Natural killer cell (primary cell): ENCODE measurements around the gene MYLK4. TPM values are rescaled to one million over a fixed set of nuclear protein-coding genes. Genes with fewer than 3 reads are reported as not detected.

ENCODE experiments used
- ATAC-seq, 3 donors: fragments of 150-1000 bp in 2 of 3; fragments of 200-7000 bp in 1 of 3; cut with Tn5 transposase; 1 replicate in 1 of 3; 2 replicates in 2 of 3; pipeline ENCODE4 v1.10.0; 2021; ENCODE audit warnings: mild to moderate bottlenecking in 2 of 3, moderate library complexity in 2 of 3
- DNase-seq, 2 donors: peaks; one replicate each; pipeline versions ENCODE4 v3.0.0 to v3.0.0-alpha.2; 2013 to 2021; ENCODE audit warnings: mixed read lengths in 1 of 2
- H3K27ac ChIP-seq: one replicate; pipeline ENCODE4 v1.5.1; 2013; ENCODE audit warnings: mild to moderate bottlenecking, low read length
- H3K27me3 ChIP-seq: one replicate; pipeline ENCODE4 v1.6.1; 2013; ENCODE audit warnings: low read length; ENCODE audit not compliant: control insufficient read depth, insufficient read depth
- H3K36me3 ChIP-seq: one replicate; pipeline ENCODE4 v1.6.1; 2013; ENCODE audit warnings: low read length; ENCODE audit not compliant: control insufficient read depth, insufficient read depth
- H3K4me1 ChIP-seq: one replicate; pipeline ENCODE4 v1.6.1; 2013; ENCODE audit warnings: low read length; ENCODE audit not compliant: control insufficient read depth, insufficient read depth
- H3K4me3 ChIP-seq: one replicate; pipeline ENCODE4 v1.5.1; 2013; ENCODE audit warnings: low read length
- H3K9me3 ChIP-seq: one replicate; pipeline ENCODE4 v1.6.1; 2013; ENCODE audit warnings: low read length; ENCODE audit not compliant: control insufficient read depth, insufficient read depth
- H3K27ac Mint-ChIP-seq, 2 donors: one replicate each; pipeline ENCODE4 v1.8.0; 2022; ENCODE audit warnings: mild to moderate bottlenecking in 2 of 2, mixed read lengths in 2 of 2, moderate library complexity in 1 of 2
- H3K27me3 Mint-ChIP-seq, 2 donors: one replicate each; pipeline ENCODE4 v1.8.0; 2022; ENCODE audit warnings: low read depth in 2 of 2, mixed read lengths in 2 of 2
- H3K36me3 Mint-ChIP-seq: one replicate; pipeline ENCODE4 v1.8.0; 2022; ENCODE audit warnings: mixed read lengths
- H3K4me1 Mint-ChIP-seq, 2 donors: one replicate each; pipeline ENCODE4 v1.8.0; 2022; ENCODE audit warnings: mixed read lengths in 2 of 2
- H3K4me3 Mint-ChIP-seq: one replicate; pipeline ENCODE4 v1.8.0; 2022; ENCODE audit warnings: mild to moderate bottlenecking, moderate library complexity, mixed read lengths
- H3K9me3 Mint-ChIP-seq, 2 donors: one replicate each; pipeline ENCODE4 v1.8.0; 2022; ENCODE audit warnings: mixed read lengths in 2 of 2
- CTCF ChIP-seq: fragments of 200-600 bp; IDR thresholded peaks from one replicate; pipeline ENCODE4 v1.8.0; 2022; ENCODE audit warnings: antibody characterized with exemption
- WGBS: methylation state at CpG from one replicate; pipeline ENCODE4 v1.1.7; 2013; ENCODE audit warnings: missing lambda C conversion rate; ENCODE audit not compliant: insufficient coverage; 5-methylcytosine and 5-hydroxymethylcytosine counted together
- intact Hi-C: fragments of 100-400 bp; cut with micrococcal nuclease; formaldehyde crosslinking; loops from one replicate; pipeline ENCODE4 v1.14.2; 2022
- total RNA-seq, 4 donors: library from RNA; stranded (reverse); fragments of 120-200 nt in 1 of 4; gene quantifications; one replicate each; pipeline versions ENCODE4 v1.2.3 to v1.2.4, GENCODE V29; 2013 to 2022

Gene MYLK4
- total RNA-seq, 3 donors from 2014 or later (not counting 1 experiment from before 2014, with no cell fraction given): 0.45 to 1.1 (median 0.88) TPM

GRCh38 chr6:2729921-2730320, 20.8 kb downstream of the MYLK4 start:
- no peaks in the 10 kb centered on the region for H3K9me3 ChIP-seq
- Mint-ChIP-seq H3K4me3 (no peak overlapping the region), H3K27ac (no peak overlapping the region), H3K9me3 (no peaks in the 10 kb centered on the region), H3K36me3 (no peaks in the 10 kb centered on the region), H3K27me3 (peaks cover 6 to 11% of the 10 kb centered on the region in 2 donors), H3K4me1 (peaks cover 0 to 4% of the 10 kb centered on the region in 2 donors)
- no peaks in the 10 kb centered on the region for H3K27me3 ChIP-seq
- H3K27ac ChIP-seq: no peak overlapping the region
- no peak for ATAC-seq
- DNase-seq: no peak
- no peak overlapping the region for H3K4me3 ChIP-seq
- intact Hi-C loops: no loop called here
- 97% methylated on average over 9 of the region's 10 CpGs for WGBS
- H3K4me1 ChIP-seq: no peaks in the 10 kb centered on the region
- no peak for TF ChIP-seq CTCF
- H3K36me3 ChIP-seq: no peaks in the 10 kb centered on the region

DNA sequence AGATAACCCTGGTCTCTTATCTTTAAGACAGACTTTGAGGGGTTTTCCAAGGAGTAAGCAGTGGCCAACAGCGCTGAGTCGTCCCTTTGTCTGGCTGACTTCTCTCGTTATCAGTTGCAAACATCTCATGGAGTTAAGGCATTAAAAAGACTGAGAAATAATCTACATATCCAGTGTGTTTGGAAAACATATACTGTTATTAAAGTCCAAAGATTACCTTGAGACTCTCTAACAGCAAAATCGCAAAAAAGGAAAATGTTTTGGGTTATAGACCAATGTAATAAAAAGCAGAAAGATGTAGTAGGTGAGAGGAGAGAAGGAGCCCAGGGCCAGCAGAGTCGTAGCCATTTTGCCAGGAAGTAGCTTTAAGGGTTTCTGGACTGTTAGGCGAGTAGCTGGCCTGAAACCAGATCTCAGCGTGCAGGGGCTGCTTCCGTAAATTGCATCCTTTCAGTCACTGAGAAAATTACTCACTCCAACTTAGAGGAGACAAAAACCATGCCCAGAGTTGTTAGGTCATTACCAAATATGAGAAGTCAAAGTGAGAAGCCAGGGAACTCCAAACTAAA, 24.6 kb downstream of the MYLK4 start:
- no peak overlapping the region for H3K4me3 ChIP-seq
- ATAC-seq: no peak
- intact Hi-C loops: no loop called here
- Mint-ChIP-seq H3K36me3 (peaks cover 8% of the 10 kb centered on the region), H3K27ac (no peak overlapping the region), H3K9me3 (no peaks in the 10 kb centered on the region), H3K27me3 (peaks cover 7 to 14% of the 10 kb centered on the region in 2 donors), H3K4me1 (no peaks in the 10 kb centered on the region), H3K4me3 (no peak overlapping the region)
- 30% methylated on average over 7 of the region's 8 CpGs for WGBS
- H3K27me3 ChIP-seq: no peaks in the 10 kb centered on the region
- TF ChIP-seq CTCF: no peak
- no peaks in the 10 kb centered on the region for H3K9me3 ChIP-seq
- H3K27ac ChIP-seq: no peak overlapping the region
- H3K36me3 ChIP-seq: no peaks in the 10 kb centered on the region
- DNase-seq: peak in 1 of 2 donors; percentile 5
- no peaks in the 10 kb centered on the region for H3K4me1 ChIP-seq

DNA sequence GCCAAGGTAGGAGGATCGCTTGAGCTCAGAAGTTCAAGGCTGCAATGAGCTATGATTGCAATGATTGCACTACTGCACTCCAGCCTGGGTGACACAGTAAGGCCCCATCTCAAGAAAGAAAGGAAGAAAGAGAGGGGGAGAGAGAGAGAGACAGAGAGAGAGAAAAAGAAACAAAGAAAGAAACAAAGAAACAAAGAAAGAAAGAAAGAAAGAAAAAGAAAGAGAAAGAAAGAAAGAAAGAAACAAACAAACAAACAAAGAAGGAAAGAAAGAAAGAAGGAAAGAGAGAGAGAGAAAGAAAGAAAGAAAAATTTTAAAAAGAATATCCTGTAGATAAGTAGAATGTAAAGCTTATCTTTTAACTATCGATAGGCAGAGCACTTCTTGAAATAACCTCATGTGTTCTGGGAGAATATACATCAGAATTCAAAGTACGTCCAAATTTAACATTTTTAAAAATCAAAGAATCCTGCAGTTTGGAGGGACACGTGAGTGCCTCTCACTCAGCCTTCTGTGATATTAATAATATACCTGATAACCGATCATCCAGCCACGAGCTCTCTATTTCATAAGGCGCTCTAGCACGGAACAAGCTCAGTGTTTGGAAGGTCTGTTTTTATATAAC, 25.2 kb downstream of the MYLK4 start:
- H3K36me3 Mint-ChIP-seq: peaks cover 8% of the 10 kb centered on the region
- H3K4me3 Mint-ChIP-seq: no peak overlapping the region
- peaks cover 7 to 16% of the 10 kb centered on the region in 2 donors for H3K27me3 Mint-ChIP-seq
- H3K27ac Mint-ChIP-seq: no peak overlapping the region
- Histone ChIP-seq H3K9me3 (no peaks in the 10 kb centered on the region), H3K27ac (no peak overlapping the region), H3K27me3 (no peaks in the 10 kb centered on the region), H3K4me3 (no peak overlapping the region), H3K4me1 (no peaks in the 10 kb centered on the region), H3K36me3 (no peaks in the 10 kb centered on the region)
- no peak for ATAC-seq
- DNase-seq: no peak
- no peaks in the 10 kb centered on the region for H3K4me1 Mint-ChIP-seq
- no peak for TF ChIP-seq CTCF
- WGBS: 85% methylated on average over 7 of the region's 8 CpGs
- intact Hi-C loops: no loop called here
- H3K9me3 Mint-ChIP-seq: no peaks in the 10 kb centered on the region

DNA sequence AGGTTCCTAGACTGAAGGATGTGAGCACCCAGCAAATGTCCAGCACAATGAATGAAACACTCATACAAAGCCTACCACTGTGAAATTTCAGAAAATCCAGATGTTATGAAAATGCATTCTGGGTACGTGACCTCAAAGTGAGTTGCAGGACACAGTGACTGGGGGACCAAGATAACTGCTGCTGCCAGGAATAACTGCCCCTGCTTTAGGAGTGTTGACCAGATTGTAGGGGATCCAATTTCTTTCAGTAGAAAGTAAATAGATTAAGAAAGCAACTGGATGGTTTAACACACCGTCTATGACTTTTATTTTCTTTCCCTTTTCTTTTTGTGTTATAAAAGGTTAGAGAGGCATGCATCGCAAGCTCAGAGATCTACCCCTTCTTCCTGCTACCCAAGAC, 29.5 kb downstream of the MYLK4 start:
- Mint-ChIP-seq H3K9me3 (no peaks in the 10 kb centered on the region), H3K4me3 (no peak overlapping the region), H3K4me1 (peaks cover 5 to 7% of the 10 kb centered on the region in 2 donors), H3K36me3 (peaks cover 8% of the 10 kb centered on the region), H3K27ac (no peak overlapping the region), H3K27me3 (peaks cover 3 to 19% of the 10 kb centered on the region in 2 donors)
- ATAC-seq (no peak), DNase-seq (no peak)
- TF ChIP-seq CTCF: no peak
- H3K4me3 ChIP-seq: no peak overlapping the region
- 94% methylated on average over 2 of the region's 3 CpGs for WGBS
- intact Hi-C loops: no loop called here
- H3K27me3 ChIP-seq: no peaks in the 10 kb centered on the region
- H3K9me3 ChIP-seq: no peaks in the 10 kb centered on the region
- H3K4me1 ChIP-seq: no peaks in the 10 kb centered on the region
- H3K27ac ChIP-seq: no peak overlapping the region
- H3K36me3 ChIP-seq: no peaks in the 10 kb centered on the region
